Liver (tissue), 3 donors: Measurements from ENCODE around the gene MIB1.

ENCODE experiments used
- ATF3 ChIP-seq: IDR thresholded peaks from 2 replicates; pipeline ENCODE4 v1.6.1; 2016; ENCODE audit warnings: antibody characterized with exemption
- CTCF ChIP-seq: fragments of 150-350 bp; IDR thresholded peaks from 2 replicates; pipeline ENCODE4 v1.5.1; 2017; ENCODE audit warnings: improper control_type of control experiment, low read depth, low read length; ENCODE audit not compliant: missing input control
- GABPA ChIP-seq, 2 donors: IDR thresholded peaks in 1 of 2; conservative IDR thresholded peaks in 1 of 2; 2 replicates each; pipeline ENCODE4 v1.6.1; 2016; ENCODE audit warnings: antibody characterized with exemption in 2 of 2, mild to moderate bottlenecking in 1 of 2, moderate library complexity in 1 of 2
- JUND ChIP-seq, 2 donors: IDR thresholded peaks; 2 replicates each; pipeline ENCODE4 v1.6.1; 2016; ENCODE audit warnings: antibody characterized with exemption in 2 of 2
- RAD21 ChIP-seq, 2 donors: IDR thresholded peaks; 2 replicates each; pipeline ENCODE4 v1.6.1; 2016; ENCODE audit warnings: antibody characterized with exemption in 2 of 2, mild to moderate bottlenecking in 2 of 2
- SP1 ChIP-seq: IDR thresholded peaks from 2 replicates; pipeline ENCODE4 v1.6.1; 2018; ENCODE audit warnings: antibody characterized with exemption, mild to moderate bottlenecking
- TAF1 ChIP-seq: conservative IDR thresholded peaks from 2 replicates; pipeline ENCODE4 v1.6.1; 2016; ENCODE audit warnings: antibody characterized with exemption, mild to moderate bottlenecking
- YY1 ChIP-seq: IDR thresholded peaks from 2 replicates; pipeline ENCODE4 v1.6.1; 2016; ENCODE audit warnings: antibody characterized with exemption, mild to moderate bottlenecking
- TF ChIP-seq, protein P1 (sequence below): IDR thresholded peaks from 2 replicates; pipeline ENCODE4 v1.6.1; 2016; ENCODE audit warnings: antibody characterized with exemption
- donor health status: healthy.
- donor health status: healthy.

GRCh38 chr18:21911551-21911950 lies 171.0 kb downstream of the MIB1 start:
- TF ChIP-seq CTCF (no peak), ATF3 (no peak), TAF1 (no peak), RAD21 (IDR thresholded peaks at IDR 0.05) (no peak), GABPA (IDR thresholded peaks at IDR 0.05 in 1 of 2, conservative IDR thresholded peaks at IDR 0.05 in 1 of 2) (no peak), SP1 (no peak), JUND (IDR thresholded peaks at IDR 0.05) (no peak), YY1 (no peak)
- TF ChIP-seq, protein P1, sequence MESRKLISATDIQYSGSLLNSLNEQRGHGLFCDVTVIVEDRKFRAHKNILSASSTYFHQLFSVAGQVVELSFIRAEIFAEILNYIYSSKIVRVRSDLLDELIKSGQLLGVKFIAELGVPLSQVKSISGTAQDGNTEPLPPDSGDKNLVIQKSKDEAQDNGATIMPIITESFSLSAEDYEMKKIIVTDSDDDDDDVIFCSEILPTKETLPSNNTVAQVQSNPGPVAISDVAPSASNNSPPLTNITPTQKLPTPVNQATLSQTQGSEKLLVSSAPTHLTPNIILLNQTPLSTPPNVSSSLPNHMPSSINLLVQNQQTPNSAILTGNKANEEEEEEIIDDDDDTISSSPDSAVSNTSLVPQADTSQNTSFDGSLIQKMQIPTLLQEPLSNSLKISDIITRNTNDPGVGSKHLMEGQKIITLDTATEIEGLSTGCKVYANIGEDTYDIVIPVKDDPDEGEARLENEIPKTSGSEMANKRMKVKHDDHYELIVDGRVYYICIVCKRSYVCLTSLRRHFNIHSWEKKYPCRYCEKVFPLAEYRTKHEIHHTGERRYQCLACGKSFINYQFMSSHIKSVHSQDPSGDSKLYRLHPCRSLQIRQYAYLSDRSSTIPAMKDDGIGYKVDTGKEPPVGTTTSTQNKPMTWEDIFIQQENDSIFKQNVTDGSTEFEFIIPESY: no peak
